ENCODE results near the gene VPS13D.
"Not testable (repeated sequence)": the region's sequence is repeated elsewhere in the genome, so short reads cannot be mapped to it uniquely, and the experiment has no call there.

The VPS13D gene

GRCh38 chr1:12521096-12521495, 291.3 kb downstream of the VPS13D start:
- no peak for DNase-seq
- in situ Hi-C loops (cut with HindIII; ENCODE audit: low pct_ligation_motif_present, low pct_unique_long_range_greater_than_20kb, low sequenced_read_pairs): no loop called here

GRCh38 chr1:12522780-12523179, 292.9 kb downstream of the VPS13D start:
- DNase-seq; in situ Hi-C loops (cut with HindIII; ENCODE audit: low pct_ligation_motif_present, low pct_unique_long_range_greater_than_20kb, low sequenced_read_pairs): not testable (repeated sequence)

GRCh38 chr1:12524266-12524665, 294.4 kb downstream of the VPS13D start:
- no peak for DNase-seq
- in situ Hi-C loops (cut with HindIII; ENCODE audit: low pct_ligation_motif_present, low pct_unique_long_range_greater_than_20kb, low sequenced_read_pairs): no loop called here

GRCh38 chr1:12525311-12526181, 295.7 kb downstream of the VPS13D start:
- no peak for DNase-seq
- in situ Hi-C loops (cut with HindIII; ENCODE audit: low pct_ligation_motif_present, low pct_unique_long_range_greater_than_20kb, low sequenced_read_pairs): no loop called here

- in situ Hi-C loops (cut with HindIII; ENCODE audit: low pct_ligation_motif_present, low pct_unique_long_range_greater_than_20kb, low sequenced_read_pairs): no loop called here
- DNase-seq: no peak
Observed at GRCh38 chr1:12527564-12527963, 297.7 kb downstream of the VPS13D start.

- no peak for DNase-seq
- in situ Hi-C loops (cut with HindIII; ENCODE audit: low pct_ligation_motif_present, low pct_unique_long_range_greater_than_20kb, low sequenced_read_pairs): no loop called here
Observed at GRCh38 chr1:12528021-12528852, 298.4 kb downstream of the VPS13D start.

- DNase-seq: no peak
- in situ Hi-C loops (cut with HindIII; ENCODE audit: low pct_ligation_motif_present, low pct_unique_long_range_greater_than_20kb, low sequenced_read_pairs): no loop called here
Observed at GRCh38 chr1:12529640-12530174, 299.9 kb downstream of the VPS13D start.

GRCh38 chr1:12530462-12531178, 300.8 kb downstream of the VPS13D start:
- in situ Hi-C loops (cut with HindIII; ENCODE audit: low pct_ligation_motif_present, low pct_unique_long_range_greater_than_20kb, low sequenced_read_pairs): no loop called here
- no peak for DNase-seq

- in situ Hi-C loops (cut with HindIII; ENCODE audit: low pct_ligation_motif_present, low pct_unique_long_range_greater_than_20kb, low sequenced_read_pairs): no loop called here
- DNase-seq: no peak
Observed at GRCh38 chr1:12531179-12531499, 301.3 kb downstream of the VPS13D start.

GRCh38 chr1:12532405-12533315, 302.8 kb downstream of the VPS13D start:
- DNase-seq: no peak
- in situ Hi-C loops (cut with HindIII; ENCODE audit: low pct_ligation_motif_present, low pct_unique_long_range_greater_than_20kb, low sequenced_read_pairs): no loop called here

- DNase-seq: no peak
- in situ Hi-C loops (cut with HindIII; ENCODE audit: low pct_ligation_motif_present, low pct_unique_long_range_greater_than_20kb, low sequenced_read_pairs): no loop called here
Observed at GRCh38 chr1:12536023-12536639, 306.3 kb downstream of the VPS13D start.

GRCh38 chr1:12537294-12537693, 307.5 kb downstream of the VPS13D start:
- no peak for DNase-seq
- in situ Hi-C loops (cut with HindIII; ENCODE audit: low pct_ligation_motif_present, low pct_unique_long_range_greater_than_20kb, low sequenced_read_pairs): no loop called here

GRCh38 chr1:12537906-12538461, 308.2 kb downstream of the VPS13D start:
- no peak for DNase-seq
- in situ Hi-C loops (cut with HindIII; ENCODE audit: low pct_ligation_motif_present, low pct_unique_long_range_greater_than_20kb, low sequenced_read_pairs): no loop called here

- in situ Hi-C loops (cut with HindIII; ENCODE audit: low pct_ligation_motif_present, low pct_unique_long_range_greater_than_20kb, low sequenced_read_pairs); DNase-seq: not testable (repeated sequence)
Observed at GRCh38 chr1:12538536-12538935, 308.7 kb downstream of the VPS13D start.

GRCh38 chr1:12539320-12539704, 309.5 kb downstream of the VPS13D start:
- no peak for DNase-seq
- in situ Hi-C loops (cut with HindIII; ENCODE audit: low pct_ligation_motif_present, low pct_unique_long_range_greater_than_20kb, low sequenced_read_pairs): no loop called here

GRCh38 chr1:12539705-12540579, 310.1 kb downstream of the VPS13D start:
- in situ Hi-C loops (cut with HindIII; ENCODE audit: low pct_ligation_motif_present, low pct_unique_long_range_greater_than_20kb, low sequenced_read_pairs): no loop called here
- no peak for DNase-seq
